ENCODE data around the gene BABAM1. TPM values are rescaled to one million over a fixed set of nuclear protein-coding genes. Genes with fewer than 3 reads are reported as not detected.
A peak's percentile ranks its signal among the peaks of the same experiment; 100 is the strongest.

Gene BABAM1
- total and polyA plus RNA-seq, 8 donors: 25.5 to 71.1 (median 33.0) TPM

DNA sequence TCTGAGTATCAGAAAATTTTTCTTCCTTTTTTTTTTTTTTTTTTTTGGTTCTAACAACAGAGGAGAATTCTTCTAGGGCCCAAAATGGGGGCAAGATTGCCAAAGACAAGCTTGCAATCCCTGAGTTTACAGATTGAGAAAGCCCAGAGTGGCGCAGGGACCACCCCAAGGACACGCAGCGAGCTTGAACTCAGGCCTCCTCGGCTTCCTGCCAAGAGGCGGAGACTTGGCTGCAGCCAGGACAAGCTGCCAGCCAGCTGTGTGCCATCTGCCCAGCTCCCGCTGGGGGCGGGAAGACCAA is 37.9 kb downstream of the BABAM1 start:
- intact Hi-C loops (cut with DNase I): no loop called here
- Histone ChIP-seq H3K36me3 (no peaks in the 10 kb centered on the region), H3K27ac (peak overlapping the region; percentile 33 to 90 (median 88)), H3K27me3 (no peaks in the 10 kb centered on the region), H3K9me3 (no peaks in the 10 kb centered on the region), H3K4me1 (peaks cover 5 to 32% (median 15%) of the 10 kb centered on the region in 3 donors), H3K4me3 (peak overlapping the region in 1 of 4 donors; percentile 73)
- 0 to 3% methylated on average over 7 of the region's 7 CpGs for WGBS, 2 donors
- no peak for TF ChIP-seq CTCF (IDR thresholded peaks at IDR 0.05)
- FAIRE-seq: no peak
- ATAC-seq: no peak
- no peak for DNase-seq

- intact Hi-C loops (cut with DNase I): no loop called here
These were observed 38.5 kb downstream of the BABAM1 start, which contains the start of gene MRPL34 for GRCh38 chr19:17305517-17306284. TSS of gene MRPL34 (plus strand) at chr19:17305872. CDS start at chr19:17305893, 21 bp downstream.

DNA sequence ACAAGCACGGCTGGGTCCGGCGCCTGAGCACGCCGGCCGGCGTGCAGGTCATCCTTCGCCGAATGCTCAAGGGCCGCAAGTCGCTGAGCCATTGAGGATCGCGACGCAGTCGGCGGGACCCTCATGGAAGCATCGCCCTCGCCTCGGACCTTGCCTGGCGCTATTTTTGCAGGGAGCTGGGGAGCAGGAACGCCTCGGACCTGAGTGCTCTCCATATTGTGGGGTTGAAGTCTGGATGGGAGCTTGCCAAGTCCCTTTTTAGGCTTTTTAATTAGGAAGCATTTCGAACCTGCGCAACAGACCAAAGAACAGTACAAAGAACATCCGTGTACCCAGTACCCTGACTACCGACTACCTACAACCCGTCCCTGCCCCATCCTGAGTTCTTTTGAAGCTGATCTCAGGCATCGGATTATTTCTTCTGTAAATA is 39.1 kb downstream of the BABAM1 start:
- ATAC-seq (no peak), DNase-seq (no peak), FAIRE-seq (no peak)
- Histone ChIP-seq H3K9me3 (no peaks in the 10 kb centered on the region), H3K4me3 (peak overlapping the region; percentile 49 to 86 (median 71)), H3K36me3 (no peaks in the 10 kb centered on the region), H3K27ac (peak overlapping the region; percentile 79 to 90 (median 88)), H3K27me3 (no peaks in the 10 kb centered on the region), H3K4me1 (peaks cover 5 to 34% (median 17%) of the 10 kb centered on the region in 3 donors)
- TF ChIP-seq CTCF (IDR thresholded peaks at IDR 0.05): no peak
- intact Hi-C loops (cut with DNase I): no loop called here
- 4 to 6% methylated on average over 28 of the region's 28 CpGs for WGBS, 2 donors

More at GRCh38 chr19:17305517-17306284, 38.5 kb downstream of the BABAM1 start, which contains the start of gene MRPL34:
- H3K36me3 ChIP-seq: no peaks in the 10 kb centered on the region
- TF ChIP-seq CTCF (IDR thresholded peaks at IDR 0.05): peak; percentile 48 to 85 (median 79)
- peak within 1 kb of the TSS; percentile 79 to 90 (median 88) for H3K27ac ChIP-seq
- peaks cover 5 to 34% (median 17%) of the 10 kb centered on the region in 3 donors for H3K4me1 ChIP-seq
- H3K4me3 ChIP-seq: peak within 1 kb of the TSS; percentile 49 to 86 (median 71)
- FAIRE-seq (peak; percentile 84), ATAC-seq (peak; percentile 73 to 83 (median 78)), DNase-seq (peak; percentile 96 to 100 (median 99))
- H3K27me3 ChIP-seq: no peaks in the 10 kb centered on the region
- no peaks in the 10 kb centered on the region for H3K9me3 ChIP-seq
- 0 to 1% methylated on average over 53 to 55 of the region's 55 CpGs for WGBS, 2 donors

DNA sequence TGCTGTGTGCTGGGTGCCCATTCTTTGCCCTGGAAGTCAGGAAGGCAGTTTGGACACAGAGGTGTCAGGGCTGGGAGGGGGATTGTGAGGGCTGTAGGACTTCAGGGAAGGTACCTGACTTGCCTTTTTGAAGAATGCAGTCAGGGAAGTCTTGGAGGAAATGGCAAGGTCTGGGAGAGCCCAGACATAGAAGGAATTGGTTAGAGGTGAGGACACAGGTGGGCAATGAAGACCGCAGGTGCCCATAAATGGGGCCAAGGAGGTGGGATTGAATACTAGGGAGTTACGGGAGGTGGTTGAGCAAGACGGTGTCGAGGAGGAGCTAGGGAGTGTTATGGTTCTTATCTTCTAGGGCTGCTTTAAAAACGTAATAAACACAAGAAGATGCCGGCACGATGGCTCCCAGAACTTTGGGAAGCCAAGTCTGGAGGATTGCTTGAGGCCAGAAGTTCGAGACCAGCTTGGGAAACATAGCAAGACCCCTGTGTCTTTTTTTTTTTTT is 40.7 kb downstream of the BABAM1 start:
- no peaks in the 10 kb centered on the region for H3K27me3 ChIP-seq
- H3K36me3 ChIP-seq: no peaks in the 10 kb centered on the region
- H3K4me3 ChIP-seq: no peak overlapping the region
- 83 to 92% methylated on average over 8 of the region's 8 CpGs for WGBS, 2 donors
- DNase-seq (no peak), ATAC-seq (no peak), FAIRE-seq (no peak)
- intact Hi-C loops (cut with DNase I): no loop called here
- H3K9me3 ChIP-seq: no peaks in the 10 kb centered on the region
- peaks cover 5 to 29% (median 17%) of the 10 kb centered on the region in 3 donors for H3K4me1 ChIP-seq
- H3K27ac ChIP-seq: no peak overlapping the region
- TF ChIP-seq CTCF (IDR thresholded peaks at IDR 0.05): no peak

All from pancreas (tissue), 10 donors.